NCI-H146 treated with DMSO at 0.1 percent for 48 hours (cell line): Measurements from ENCODE around the gene MSH5.
"Not testable (repeated sequence)": the region's sequence is repeated elsewhere in the genome, so short reads cannot be mapped to it uniquely, and the experiment has no call there.

ENCODE experiments used
- DNase-seq: peaks from one replicate; lab custom pipeline; 2025; ENCODE audit not compliant: unreplicated experiment; lab: John Stamatoyannopoulos, UW

MSH5 gene

DNA sequence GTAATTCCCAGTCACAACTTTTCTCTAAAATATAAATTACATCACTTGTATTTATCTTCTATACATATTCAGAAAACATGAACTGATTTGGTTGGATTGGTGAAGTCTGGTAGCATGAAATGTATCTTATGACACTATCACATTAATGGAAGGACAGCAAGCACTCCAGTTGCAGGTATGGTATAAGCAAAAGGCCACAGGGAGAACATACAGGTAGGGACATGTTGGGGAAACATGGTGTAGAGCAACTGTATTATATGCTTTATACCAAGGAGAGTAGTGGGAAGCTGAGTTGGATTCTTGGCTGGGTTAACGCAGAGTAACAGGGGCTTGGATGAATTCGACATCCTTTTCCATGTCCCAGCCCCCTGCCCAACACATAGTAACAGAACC, 57.2 kb downstream of the MSH5 start:
- DNase-seq = no peak

DNA sequence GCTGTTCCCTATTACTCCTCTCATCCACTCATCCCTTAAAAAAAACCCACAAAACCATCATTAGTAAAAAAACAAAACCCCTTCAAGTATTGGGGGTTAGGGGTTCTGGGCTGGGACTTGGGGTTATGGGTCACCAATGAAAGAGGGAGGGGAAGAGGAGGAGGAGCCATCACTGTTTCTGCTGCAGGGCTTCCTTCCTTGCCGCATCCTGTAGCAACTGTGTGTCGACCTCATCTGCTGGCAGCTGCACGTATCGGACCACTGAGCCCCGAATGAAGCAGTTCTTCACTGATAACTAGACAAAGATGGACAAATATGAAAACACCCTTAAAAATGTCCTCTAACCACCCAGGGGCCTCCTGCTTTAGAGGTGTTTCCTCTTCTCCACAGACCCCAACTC, 57.8 kb downstream of the MSH5 start:
- DNase-seq = no peak

DNA sequence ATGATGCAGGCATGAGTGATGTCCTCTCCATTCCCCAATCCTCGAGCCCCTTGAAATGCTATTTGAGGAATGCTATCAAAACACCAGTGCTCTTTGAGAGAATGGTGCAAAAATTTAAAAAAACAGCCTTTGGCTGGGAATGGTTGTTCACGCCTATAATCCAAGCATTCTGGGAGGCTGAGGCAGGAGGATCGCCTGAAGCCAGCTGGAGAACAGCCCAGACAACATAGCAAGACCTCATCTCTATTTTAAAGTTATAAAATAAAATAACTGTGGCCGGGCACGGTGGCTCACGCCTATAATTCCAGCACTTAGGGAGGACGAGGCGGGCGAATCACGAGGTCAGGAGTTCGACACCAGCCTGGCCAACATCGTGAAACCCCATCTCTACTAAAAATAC, 60.0 kb downstream of the MSH5 start:
- no peak for DNase-seq

DNA sequence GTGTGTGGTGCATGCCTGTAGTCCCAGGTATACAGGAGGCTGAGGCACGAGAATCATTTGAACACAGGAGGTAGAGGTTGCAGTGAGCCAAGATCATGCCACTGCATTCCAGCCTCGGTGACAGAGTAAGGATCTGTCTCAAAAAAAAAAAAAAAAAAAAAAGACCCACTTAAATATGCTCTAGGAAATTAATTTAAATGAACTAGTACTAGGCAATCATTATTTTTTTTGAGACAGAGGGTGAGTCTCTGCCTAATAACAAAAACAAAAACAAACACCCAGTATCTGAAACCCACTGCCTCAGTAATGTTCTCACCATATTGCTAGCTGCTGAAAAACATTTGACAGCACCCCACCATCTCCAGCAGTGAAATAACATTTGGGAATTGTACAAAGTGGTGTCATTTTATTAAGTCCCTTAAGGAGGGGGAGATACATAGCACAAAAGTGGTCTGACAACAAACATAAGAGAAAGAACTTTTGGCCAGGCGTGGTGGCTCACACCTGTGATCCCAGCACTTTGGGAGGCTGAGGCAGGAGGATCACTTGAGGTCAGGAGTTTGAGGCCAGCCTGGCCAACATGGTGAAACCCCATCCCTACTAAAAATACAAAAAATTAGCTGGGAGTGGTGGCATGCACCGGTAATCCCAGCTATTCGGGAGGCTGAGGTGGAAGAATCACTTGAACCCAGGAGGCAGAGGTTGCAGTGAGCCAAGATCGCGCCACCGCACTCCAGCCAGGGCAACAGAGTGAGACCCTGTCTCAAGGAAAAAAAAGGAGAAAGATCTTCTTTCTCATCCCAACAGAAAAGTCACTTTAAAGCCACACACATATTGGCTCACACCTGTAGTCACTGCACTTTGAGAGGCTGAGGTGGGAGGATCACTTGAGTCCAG, 61.5 kb downstream of the MSH5 start:
- DNase-seq = not testable (repeated sequence)

DNA sequence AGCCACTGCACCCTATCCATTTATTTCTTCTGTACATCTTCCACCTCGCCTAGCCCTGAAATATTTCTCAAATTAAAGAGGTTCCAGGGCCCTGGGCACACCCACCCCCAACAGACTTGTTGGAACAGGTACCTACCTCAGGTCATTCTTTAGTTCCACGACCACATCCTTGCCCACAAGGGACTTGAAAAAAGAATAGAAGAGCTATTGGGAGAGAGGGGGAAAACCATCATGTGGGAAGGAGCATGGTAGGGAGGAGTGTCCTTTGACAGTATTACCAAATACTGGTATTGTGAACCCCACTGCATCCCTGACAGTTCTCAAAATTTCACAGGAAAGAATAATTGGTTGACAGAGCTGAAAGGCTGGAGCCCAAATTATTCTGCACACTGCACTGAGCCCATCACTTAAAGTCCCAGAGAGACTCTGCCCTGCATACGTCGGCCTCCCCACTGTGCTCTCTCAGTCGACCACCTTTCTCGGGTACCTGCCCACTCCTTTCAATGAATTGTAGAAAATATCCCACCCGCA, 66.2 kb downstream of the MSH5 start:
- DNase-seq = no peak

DNA sequence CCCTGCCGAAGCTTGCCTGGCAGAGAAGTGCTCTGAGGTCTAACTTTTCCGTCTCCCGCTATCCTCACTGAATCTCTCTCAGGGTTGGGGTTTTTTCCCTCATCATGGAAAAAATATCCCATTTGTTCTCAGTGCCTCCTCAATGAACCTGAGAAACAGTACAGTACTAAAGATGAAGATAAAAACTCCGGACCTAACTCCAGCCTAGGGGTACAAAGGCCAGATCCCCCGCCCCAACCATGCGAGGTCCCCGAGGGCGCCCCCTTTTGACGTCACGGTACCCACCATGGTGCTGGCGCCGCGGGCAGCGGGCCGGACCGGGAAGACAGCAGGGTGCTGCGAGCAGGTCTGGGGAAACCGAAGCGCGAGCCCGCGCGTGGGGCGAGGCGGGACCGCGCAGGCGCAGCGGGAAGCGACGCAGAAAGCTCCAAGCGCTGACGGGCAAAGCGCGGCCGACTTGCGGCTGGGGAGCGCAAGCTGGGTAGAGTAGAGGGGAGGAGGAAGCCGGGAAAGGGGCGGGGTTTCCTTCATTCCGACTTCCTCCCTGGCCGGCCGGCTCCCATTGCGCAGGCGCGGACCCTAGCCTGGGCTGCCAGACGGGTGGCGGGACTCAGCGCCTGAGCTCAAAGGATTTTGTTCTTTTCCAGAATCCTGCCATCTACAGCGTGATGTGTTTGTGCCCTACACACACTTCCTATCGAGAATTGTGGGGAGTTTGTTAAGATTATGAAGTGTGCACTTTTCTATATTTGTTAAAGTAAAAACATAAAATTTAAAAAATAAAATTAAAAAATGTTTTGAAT, 66.9 kb downstream of the MSH5 start, which contains the start of gene LSM2:
TSS of gene LSM2 (minus strand) at position 497 of the 803 bp plus-strand sequence. CDS start at position 288, 209 bp downstream.
- DNase-seq = peak; percentile 92

DNA sequence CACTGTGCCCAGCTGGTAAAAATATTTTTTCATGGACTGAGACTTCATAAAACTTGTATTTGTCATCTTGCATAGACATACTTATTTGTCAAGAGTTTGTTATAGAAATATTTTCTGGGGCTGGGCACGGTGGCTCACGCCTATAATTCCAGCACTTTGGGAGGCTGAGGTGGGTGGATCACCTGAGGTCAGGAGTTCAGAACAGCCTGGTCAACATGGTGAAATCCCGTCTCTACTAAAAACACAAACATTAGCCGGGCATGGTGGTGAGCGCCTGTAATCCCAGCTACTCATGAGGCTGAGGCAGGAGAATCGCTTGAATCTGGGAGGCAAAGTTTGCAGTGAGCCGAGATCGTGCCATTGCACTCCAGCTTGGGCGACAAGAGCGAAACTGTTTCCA, 68.8 kb downstream of the MSH5 start:
- DNase-seq = not testable (repeated sequence)

DNA sequence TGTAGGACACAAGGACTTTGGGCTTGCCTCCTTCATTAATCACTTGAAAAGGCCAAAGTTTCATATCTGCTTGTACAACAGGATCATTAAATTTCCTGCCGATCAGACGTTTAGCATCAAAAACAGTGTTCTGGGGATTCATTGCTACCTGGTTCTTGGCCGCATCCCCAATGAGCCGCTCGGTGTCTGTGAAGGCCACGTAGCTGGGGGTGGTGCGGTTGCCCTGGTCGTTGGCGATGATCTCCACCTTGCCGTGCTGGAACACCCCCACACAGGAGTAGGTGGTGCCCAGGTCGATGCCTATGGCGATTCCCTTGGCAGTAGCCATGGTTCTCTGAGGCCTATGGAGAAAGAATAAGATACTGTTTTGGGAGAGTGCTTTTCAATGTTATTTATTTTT, 71.8 kb downstream of the MSH5 start:
- no peak for DNase-seq
